AG04450 (cell line): ENCODE results near the gene MAGEA11. TPM values are rescaled to one million over a fixed set of nuclear protein-coding genes. Genes with fewer than 3 reads are reported as not detected.
"Not testable (repeated sequence)": the region's sequence is repeated elsewhere in the genome, so short reads cannot be mapped to it uniquely, and the experiment has no call there.

ENCODE experiments used
- CTCF ChIA-PET: fragments of 300-600, 350-600 bp; formaldehyde crosslinking; extraction: SDS; loops from one replicate; lab custom pipeline; 2022; ENCODE audit warnings: antibody characterized with exemption, inconsistent platforms; lab: Charles Lee
- POLR2A ChIA-PET: fragments of 350-600 bp; formaldehyde crosslinking; extraction: SDS; loops from one replicate; lab custom pipeline; 2021; ENCODE audit warnings: antibody characterized with exemption, inconsistent platforms; lab: Yijun Ruan, JAX
- DNase-seq: peaks from one replicate; pipeline ENCODE4 v3.0.0-alpha.2; 2011; ENCODE audit warnings: low read depth, low spot score
- H3K27ac ChIP-seq: one replicate; pipeline ENCODE4 v1.5.1; 2012; ENCODE audit warnings: low read depth, low read length, control low read depth
- H3K27me3 ChIP-seq: one replicate; pipeline ENCODE4 v1.6.0; 2012; ENCODE audit warnings: low read length; ENCODE audit not compliant: control insufficient read depth, insufficient read depth
- H3K4me3 ChIP-seq: 2 replicates; pipeline ENCODE4 v1.5.1; 2011; ENCODE audit warnings: mild to moderate bottlenecking, low read depth, low read length, control low read depth
- H3K9me3 ChIP-seq: 2 replicates; pipeline ENCODE4 v1.5.1; 2012; ENCODE audit warnings: low read length; ENCODE audit not compliant: control insufficient read depth, insufficient read depth
- CTCF ChIP-seq: IDR thresholded peaks from 2 replicates; pipeline ENCODE4 v1.5.1; 2011; ENCODE audit warnings: low read depth, low read length, control low read depth, inconsistent platforms
- polyA plus RNA-seq: library from polyadenylated mRNA; depleted of rRNA; stranded (reverse); fragments of >200 nt; gene quantifications from 2 replicates; pipeline ENCODE4 v1.2.3, GENCODE V29; 2011

Gene MAGEA11
- polyA plus RNA-seq, 1 experiment = not detected

- Histone ChIP-seq H3K27me3 (peaks cover 2% of the 10 kb centered on the region), H3K27ac (no peak overlapping the region), H3K4me3 (no peak overlapping the region), H3K9me3 (no peaks in the 10 kb centered on the region)
- no peak for DNase-seq
- TF ChIP-seq CTCF = no peak
- CTCF ChIA-PET = no interaction called here
- POLR2A ChIA-PET = no interaction called here
Observed at GRCh38 chrX:149691794-149692193, 20.1 kb upstream of the MAGEA11 start.

- H3K27me3 ChIP-seq, H3K4me3 ChIP-seq, H3K9me3 ChIP-seq, H3K27ac ChIP-seq, POLR2A ChIA-PET, CTCF ChIA-PET, DNase-seq: not testable (repeated sequence)
Observed at GRCh38 chrX:149692686-149693272, 19.1 kb upstream of the MAGEA11 start.

GRCh38 chrX:149699761-149700160 is 12.1 kb upstream of the MAGEA11 start:
- Histone ChIP-seq H3K27ac (no peak overlapping the region), H3K27me3 (no peaks in the 10 kb centered on the region), H3K4me3 (no peak overlapping the region), H3K9me3 (no peaks in the 10 kb centered on the region)
- DNase-seq = no peak
- ChIA-PET POLR2A (no interaction called here), CTCF (no interaction called here)
- TF ChIP-seq CTCF = no peak

GRCh38 chrX:149704664-149705063 is 7.2 kb upstream of the MAGEA11 start:
- POLR2A ChIA-PET = no interaction called here
- no peak for TF ChIP-seq CTCF
- CTCF ChIA-PET = no interaction called here
- no peak for DNase-seq
- Histone ChIP-seq H3K9me3 (no peaks in the 10 kb centered on the region), H3K27ac (no peak overlapping the region), H3K27me3 (no peaks in the 10 kb centered on the region), H3K4me3 (no peak overlapping the region)

GRCh38 chrX:149707147-149707901 is 4.5 kb upstream of the MAGEA11 start:
- no peak overlapping the region for H3K27ac ChIP-seq
- no peaks in the 10 kb centered on the region for H3K9me3 ChIP-seq
- CTCF ChIA-PET = no interaction called here
- H3K27me3 ChIP-seq = no peaks in the 10 kb centered on the region
- TF ChIP-seq CTCF = no peak
- no peak overlapping the region for H3K4me3 ChIP-seq
- no peak for DNase-seq
- POLR2A ChIA-PET = no interaction called here
